ENCODE results near the gene FCGR3A. TPM values are rescaled to one million over a fixed set of nuclear protein-coding genes. Genes with fewer than 3 reads are reported as not detected.
"Not testable (repeated sequence)": the region's sequence is repeated elsewhere in the genome, so short reads cannot be mapped to it uniquely, and the experiment has no call there.

FCGR3A gene
- total RNA-seq, 1 donor from 2014 or later: not detected

DNA sequence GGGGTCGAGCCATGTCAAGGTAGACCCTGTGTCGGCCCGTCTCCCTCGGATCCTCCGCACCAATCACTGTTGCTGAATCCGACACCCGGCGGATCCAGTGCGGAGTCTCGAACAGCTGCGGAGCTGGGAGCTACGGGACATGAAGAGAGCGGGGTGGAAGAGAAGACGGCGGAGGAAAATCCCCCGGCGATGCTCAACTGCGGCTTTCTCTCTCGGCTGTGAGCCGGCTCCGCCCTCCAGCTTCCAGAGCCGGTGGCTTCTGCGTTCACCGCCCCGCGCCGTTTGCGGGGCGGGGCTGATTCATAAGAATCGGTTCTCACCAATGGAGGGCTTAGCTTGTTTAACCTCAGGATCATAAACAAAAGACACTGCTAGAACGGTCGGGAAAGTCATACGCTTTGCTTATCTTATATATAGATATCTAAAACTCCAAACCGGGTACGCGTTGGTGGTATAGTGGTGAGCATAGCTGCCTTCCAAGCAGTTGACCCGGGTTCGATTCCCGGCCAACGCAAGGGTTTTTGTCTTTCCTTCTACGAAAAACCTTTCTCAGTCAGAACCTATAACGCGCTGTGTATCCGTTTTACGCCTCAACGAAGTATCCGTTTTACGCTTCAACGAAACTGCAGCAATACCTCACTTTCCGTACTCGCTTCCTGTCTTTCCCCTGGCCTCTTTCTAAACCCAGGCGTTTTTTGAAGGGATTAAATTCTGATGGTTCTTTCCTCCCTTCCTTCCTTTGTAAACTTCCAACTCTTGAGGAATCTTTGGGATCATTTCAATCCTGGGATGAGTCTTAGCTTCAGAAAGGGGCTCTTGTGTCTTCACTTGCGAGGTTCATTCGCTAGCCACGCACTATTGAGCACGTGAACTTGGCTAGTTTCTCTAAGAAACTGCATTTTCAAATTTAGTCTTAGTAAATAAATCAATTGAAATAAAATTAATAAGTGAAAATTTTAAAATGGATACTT, 18.7 kb downstream of the FCGR3A start:
- intact Hi-C loops (cut with micrococcal nuclease): loop anchor here (1.0 to 10.0 kb wide), 11 partner anchors 8 to 306 kb away; partner anchors contain the start of genes APOA2, ATF6 and TOMM40L

DNA sequence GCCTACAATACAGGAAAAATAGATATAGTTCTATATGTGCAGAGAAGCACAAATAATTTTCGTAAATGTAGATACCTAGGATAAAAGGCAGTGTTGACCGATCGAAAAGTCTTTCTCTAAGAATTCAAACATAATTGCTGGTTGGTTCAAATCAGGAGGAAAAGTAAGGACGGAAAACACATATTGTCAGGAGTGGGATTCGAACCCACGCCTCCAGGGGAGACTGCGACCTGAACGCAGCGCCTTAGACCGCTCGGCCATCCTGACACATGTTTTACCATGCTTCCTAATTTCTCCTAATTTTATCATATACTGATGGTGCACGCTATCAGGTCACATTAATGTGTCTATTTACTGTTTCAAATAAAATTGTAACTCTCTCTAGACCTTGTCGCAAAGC, 19.5 kb downstream of the FCGR3A start:
- intact Hi-C loops (cut with micrococcal nuclease): loop anchor here (1.0 to 10.0 kb wide), 7 partner anchors 37 to 305 kb away; partner anchors contain the start of genes APOA2, ATF6 and TOMM40L

DNA sequence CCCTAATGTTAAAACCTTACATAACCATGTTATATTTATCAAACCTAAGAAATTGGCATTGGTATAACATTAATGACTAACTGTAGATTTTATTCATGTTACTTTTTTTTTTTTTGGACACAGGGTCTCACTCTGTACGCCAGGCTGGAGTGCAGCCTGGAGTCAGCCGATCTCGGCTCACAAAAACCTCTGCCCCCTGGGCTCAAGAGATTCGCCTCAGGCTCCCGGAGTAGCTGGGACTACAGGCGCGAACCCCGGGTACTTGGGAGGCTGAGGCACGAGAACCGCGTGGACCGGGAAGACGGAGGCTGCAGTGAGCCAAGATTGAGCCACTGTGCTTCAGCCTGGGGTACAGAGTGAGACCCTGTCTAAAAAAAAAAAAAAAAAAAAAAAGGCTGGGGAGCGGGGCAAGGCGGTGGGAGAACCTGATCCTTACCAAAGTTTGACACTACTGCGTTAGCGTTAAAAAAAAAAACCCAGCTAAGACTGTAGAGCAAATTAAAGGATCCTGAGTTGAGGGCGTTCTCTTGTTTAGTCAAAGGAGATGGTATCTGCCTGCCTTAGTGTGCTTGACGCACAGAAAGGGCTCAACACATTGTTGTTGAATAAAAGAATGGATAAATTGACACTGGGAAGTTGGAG, 20.0 kb downstream of the FCGR3A start:
- intact Hi-C loops (cut with micrococcal nuclease): loop anchor here (1.0 to 10.0 kb wide), 7 partner anchors 38 to 305 kb away; partner anchors contain the start of genes APOA2, ATF6 and TOMM40L

- intact Hi-C loops (cut with micrococcal nuclease): not testable (repeated sequence)
Measured at GRCh38 chr1:161528550-161528949, 21.1 kb downstream of the FCGR3A start.

DNA sequence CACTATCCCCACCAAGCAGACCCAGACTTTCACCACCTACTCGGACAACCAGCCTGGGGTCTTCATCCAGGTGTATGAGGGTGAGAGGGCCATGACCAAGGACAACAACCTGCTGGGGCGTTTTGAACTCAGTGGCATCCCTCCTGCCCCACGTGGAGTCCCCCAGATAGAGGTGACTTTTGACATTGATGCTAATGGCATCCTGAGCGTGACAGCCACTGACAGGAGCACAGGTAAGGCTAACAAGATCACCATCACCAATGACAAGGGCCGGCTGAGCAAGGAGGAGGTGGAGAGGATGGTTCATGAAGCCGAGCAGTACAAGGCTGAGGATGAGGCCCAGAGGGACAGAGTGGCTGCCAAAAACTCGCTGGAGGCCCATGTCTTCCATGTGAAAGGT, 23.7 kb downstream of the FCGR3A start:
- intact Hi-C loops (cut with micrococcal nuclease): not testable (repeated sequence)

GRCh38 chr1:161525321-161525720, 24.3 kb downstream of the FCGR3A start:
- intact Hi-C loops (cut with micrococcal nuclease): not testable (repeated sequence)

DNA sequence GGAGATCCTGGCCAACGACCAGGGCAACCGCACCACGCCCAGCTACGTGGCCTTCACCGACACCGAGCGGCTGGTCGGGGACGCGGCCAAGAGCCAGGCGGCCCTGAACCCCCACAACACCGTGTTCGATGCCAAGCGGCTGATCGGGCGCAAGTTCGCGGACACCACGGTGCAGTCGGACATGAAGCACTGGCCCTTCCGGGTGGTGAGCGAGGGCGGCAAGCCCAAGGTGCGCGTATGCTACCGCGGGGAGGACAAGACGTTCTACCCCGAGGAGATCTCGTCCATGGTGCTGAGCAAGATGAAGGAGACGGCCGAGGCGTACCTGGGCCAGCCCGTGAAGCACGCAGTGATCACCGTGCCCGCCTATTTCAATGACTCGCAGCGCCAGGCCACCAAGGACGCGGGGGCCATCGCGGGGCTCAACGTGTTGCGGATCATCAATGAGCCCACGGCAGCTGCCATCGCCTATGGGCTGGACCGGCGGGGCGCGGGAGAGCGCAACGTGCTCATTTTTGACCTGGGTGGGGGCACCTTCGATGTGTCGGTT, 24.8 kb downstream of the FCGR3A start:
- intact Hi-C loops (cut with micrococcal nuclease): not testable (repeated sequence)

DNA sequence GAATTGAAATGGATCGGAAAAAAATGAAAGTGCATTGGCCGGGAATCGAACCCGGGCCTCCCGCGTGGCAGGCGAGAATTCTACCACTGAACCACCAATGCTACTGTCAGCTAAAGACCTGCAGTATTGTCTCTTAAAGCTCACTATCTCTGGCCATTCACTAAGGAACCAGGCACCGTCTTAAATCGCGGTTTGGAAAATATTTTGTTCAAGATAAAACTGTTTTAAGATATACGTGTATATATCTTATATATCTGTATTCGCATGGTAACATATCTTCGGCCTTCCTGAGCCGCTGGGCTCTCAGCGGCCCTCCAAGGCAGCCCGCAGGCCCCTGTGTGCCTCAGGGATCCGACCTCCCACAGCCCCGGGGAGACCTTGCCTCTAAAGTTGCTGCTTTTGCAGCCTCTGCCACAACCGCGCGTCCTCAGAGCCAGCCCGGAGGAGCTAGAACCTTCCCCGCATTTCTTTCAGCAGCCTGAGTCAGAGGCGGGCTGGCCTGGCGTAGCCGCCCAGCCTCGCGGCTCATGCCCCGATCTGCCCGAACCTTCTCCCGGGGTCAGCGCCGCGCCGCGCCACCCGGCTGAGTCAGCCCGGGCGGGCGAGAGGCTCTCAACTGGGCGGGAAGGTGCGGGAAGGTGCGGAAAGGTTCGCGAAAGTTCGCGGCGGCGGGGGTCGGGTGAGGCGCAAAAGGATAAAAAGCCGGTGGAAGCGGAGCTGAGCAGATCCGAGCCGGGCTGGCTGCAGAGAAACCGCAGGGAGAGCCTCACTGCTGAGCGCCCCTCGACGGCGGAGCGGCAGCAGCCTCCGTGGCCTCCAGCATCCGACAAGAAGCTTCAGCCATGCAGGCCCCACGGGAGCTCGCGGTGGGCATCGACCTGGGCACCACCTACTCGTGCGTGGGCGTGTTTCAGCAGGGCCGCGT, 25.5 kb downstream of the FCGR3A start, which contains the start of gene HSPA6:
TSS of gene HSPA6 (plus strand) at position 724 of the 925 bp plus-strand sequence. CDS start at position 843, 119 bp downstream.
- intact Hi-C loops (cut with micrococcal nuclease): loop anchor here (1.0 kb wide), 1 partner anchor 7 kb away; no protein-coding TSS in a partner anchor

- intact Hi-C loops (cut with micrococcal nuclease): loop anchor here (1.0 kb wide), 1 partner anchor 8 kb away; no protein-coding TSS in a partner anchor
Measured at GRCh38 chr1:161523041-161523816, 26.4 kb downstream of the FCGR3A start.

DNA sequence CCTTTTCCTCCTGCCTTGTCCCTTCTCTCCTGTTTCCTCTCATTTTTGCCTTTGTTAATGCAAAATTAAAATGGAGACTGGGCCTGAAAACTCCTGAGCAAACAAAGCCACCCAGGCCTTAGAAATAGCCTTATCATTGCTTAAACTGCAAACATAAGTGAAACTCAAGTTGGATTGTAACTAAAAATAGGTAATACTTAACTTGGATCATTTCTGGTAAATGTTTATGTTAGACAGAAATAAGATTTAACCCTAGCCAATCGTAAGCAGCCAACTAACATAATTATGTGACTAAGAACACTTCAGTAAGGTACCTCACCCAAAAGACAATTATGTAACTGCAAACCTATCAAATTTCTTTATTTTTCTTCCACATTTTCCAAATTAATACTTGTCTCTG, 35.7 kb downstream of the FCGR3A start:
- intact Hi-C loops (cut with micrococcal nuclease): not testable (repeated sequence)

DNA sequence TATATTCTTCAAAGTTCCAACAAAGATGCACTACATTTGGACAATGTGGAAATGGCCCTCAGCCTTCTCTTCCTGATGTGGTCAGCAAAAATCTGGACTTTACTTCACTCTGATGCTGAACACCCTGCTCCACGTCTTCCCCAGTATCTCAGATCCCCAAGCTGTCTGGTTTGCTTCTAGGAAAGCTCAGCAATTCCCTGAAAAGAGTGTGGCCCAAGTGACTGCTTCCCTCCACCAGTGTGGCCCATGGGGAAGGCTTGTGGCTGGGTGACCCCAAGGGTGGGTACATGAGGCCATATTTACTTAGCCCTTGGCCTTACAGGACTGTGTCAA, 36.2 kb downstream of the FCGR3A start:
- intact Hi-C loops (cut with micrococcal nuclease): not testable (repeated sequence)

DNA sequence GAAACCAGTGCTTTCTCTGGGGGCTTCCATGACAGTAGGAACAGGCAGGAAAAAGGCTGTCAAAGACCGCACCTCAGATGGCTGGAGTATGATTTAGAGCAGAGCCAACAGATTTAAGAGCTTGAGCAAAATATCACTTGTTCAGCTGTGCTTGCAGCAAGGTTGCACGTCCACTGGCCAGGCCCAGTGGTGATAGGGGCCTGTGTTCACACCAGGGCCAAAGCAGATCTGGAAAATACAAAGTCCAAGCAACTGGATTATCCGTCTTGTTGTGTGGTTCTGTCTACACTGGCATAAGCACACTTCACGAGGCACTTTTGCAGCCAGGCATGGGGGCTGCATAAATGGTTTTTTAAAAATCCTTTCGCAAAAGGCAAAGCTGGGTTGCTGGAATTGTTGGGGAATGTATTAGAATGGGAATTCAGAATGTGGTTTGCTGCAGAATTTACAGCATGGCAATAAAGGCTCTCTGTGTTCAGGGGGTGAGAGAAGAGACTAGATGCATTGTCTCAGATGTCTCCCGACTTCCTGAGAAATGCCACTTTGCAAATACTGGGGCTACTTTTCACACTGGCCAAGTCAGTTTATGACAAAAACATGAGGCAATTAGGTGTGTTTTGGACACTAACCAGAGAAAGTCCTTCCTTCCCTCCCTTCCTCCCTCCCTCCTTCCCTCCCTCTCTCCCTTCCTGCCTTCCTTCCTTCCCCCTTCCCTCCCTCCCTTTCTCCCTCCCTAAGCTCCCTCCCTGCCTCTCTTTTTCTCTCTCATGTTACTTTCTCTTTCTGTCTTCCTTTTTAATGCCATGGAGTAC, 36.8 kb downstream of the FCGR3A start:
- intact Hi-C loops (cut with micrococcal nuclease): not testable (repeated sequence)

GRCh38 chr1:161511756-161512060, 37.9 kb downstream of the FCGR3A start:
- intact Hi-C loops (cut with micrococcal nuclease): no loop called here

DNA sequence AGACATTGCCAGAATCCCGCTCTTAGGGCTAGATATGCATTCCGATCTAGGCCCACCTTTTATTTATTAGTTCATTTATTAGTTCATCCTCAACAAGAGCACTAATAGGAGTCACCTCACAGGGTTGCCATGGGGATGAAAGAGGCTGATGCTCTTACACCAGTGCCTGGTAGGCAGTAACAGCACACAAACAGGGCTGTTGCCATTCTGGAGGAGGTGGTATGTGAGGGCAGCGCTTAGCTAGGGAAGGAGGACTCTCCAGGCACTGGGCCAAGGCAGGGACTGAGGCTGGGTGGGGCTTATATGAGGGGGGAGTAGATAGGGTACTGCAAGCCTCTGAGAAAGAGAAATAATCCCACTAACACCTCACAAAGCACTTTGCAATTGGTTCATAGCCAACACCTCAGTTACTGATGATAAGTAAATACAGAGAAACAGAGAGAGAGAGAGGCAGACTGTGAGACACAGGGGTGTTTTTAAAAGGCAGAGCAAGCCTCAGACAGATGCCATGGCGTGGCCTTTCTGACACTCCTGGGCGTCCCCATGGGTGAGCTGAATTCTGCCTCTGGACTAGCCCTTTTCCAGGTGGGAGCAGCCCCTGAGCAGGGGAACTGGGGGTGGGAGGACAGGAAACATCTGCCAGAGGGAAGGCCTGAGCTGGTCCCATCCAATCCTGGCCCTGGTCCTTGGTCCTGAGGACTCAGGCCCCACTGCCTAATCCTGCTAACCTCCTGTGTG, 38.4 kb downstream of the FCGR3A start:
- intact Hi-C loops (cut with micrococcal nuclease): no loop called here

GRCh38 chr1:161510477-161510876, 39.1 kb downstream of the FCGR3A start:
- intact Hi-C loops (cut with micrococcal nuclease): no loop called here

- intact Hi-C loops (cut with micrococcal nuclease): no loop called here
Measured at GRCh38 chr1:161506336-161507223, 43.0 kb downstream of the FCGR3A start.

- intact Hi-C loops (cut with micrococcal nuclease): no loop called here
Measured at GRCh38 chr1:161505686-161506085, 43.9 kb downstream of the FCGR3A start.
